ENCODE data around the gene KCNE1. TPM values are rescaled to one million over a fixed set of nuclear protein-coding genes. Genes with fewer than 3 reads are reported as not detected.

The KCNE1 gene
- total and polyA plus RNA-seq, 3 experiments from 2014 or later, result 0.11 TPM; not detected in 1

- CTCF ChIA-PET, result no interaction called here
- H3K4me1 Mint-ChIP-seq, result peaks cover 10 to 18% (median 15%) of the 10 kb centered on the region in 3 donors
- peaks cover 0 to 37% (median 6%) of the 10 kb centered on the region in 3 donors for H3K36me3 Mint-ChIP-seq
- POLR2A ChIA-PET, result interaction anchor here (0.7 kb wide), 1 partner anchor 419 kb away, joined by 3 read pairs; no protein-coding TSS in a partner anchor
- H3K27ac Mint-ChIP-seq, result no peak overlapping the region
- Histone ChIP-seq H3K36me3 (ENCODE audit: insufficient read depth, low read length) (no peaks in the 10 kb centered on the region), H3K9me3 (ENCODE audit: low read length) (no peaks in the 10 kb centered on the region), H3K4me1 (ENCODE audit: insufficient read depth, low read length) (no peaks in the 10 kb centered on the region), H3K27me3 (ENCODE audit: insufficient read depth, low read length, poor library complexity, severe bottlenecking) (no peaks in the 10 kb centered on the region), H3K27ac (ENCODE audit: low read depth, low read length) (no peak overlapping the region), H3K4me3 (ENCODE audit: low read length) (no peak overlapping the region)
- H3K9me3 Mint-ChIP-seq, result peaks cover 0 to 6% (median 0%) of the 10 kb centered on the region in 5 donors
- H3K27me3 Mint-ChIP-seq, result no peaks in the 10 kb centered on the region
- H3K4me3 Mint-ChIP-seq, result no peak overlapping the region
- DNase-seq, result no peak
Measured at GRCh38 chr21:34523019-34523555, 11.1 kb upstream of the KCNE1 start.

DNA sequence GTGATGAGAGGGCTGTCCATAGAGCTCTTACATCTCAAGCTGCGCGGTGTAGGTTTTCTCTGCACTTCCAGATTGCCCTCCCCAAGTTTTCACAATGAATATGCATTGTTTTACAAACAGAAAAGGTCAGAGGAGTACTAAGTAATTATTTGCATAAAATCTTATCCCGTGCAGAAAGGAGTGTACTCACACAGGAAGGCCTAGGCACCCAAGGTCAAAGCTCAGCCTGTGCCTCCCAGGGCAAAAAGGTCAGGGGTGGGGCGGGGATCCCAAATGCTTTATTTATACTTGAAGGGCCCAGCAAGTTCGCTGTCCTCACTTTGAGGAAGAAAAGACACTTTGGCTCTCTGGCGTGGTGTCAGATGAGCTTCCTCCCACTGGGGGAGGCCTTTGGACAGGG is 10.3 kb upstream of the KCNE1 start:
- DNase-seq, result no peak
- CTCF ChIA-PET, result no interaction called here
- Histone ChIP-seq H3K27me3 (ENCODE audit: insufficient read depth, low read length, poor library complexity, severe bottlenecking) (no peaks in the 10 kb centered on the region), H3K4me3 (ENCODE audit: low read length) (no peak overlapping the region), H3K36me3 (ENCODE audit: insufficient read depth, low read length) (no peaks in the 10 kb centered on the region), H3K9me3 (ENCODE audit: low read length) (no peaks in the 10 kb centered on the region), H3K4me1 (ENCODE audit: insufficient read depth, low read length) (no peaks in the 10 kb centered on the region), H3K27ac (ENCODE audit: low read depth, low read length) (no peak overlapping the region)
- Mint-ChIP-seq H3K4me3 (no peak overlapping the region), H3K27me3 (no peaks in the 10 kb centered on the region), H3K9me3 (no peaks in the 10 kb centered on the region), H3K27ac (no peak overlapping the region), H3K36me3 (peaks cover 0 to 44% (median 13%) of the 10 kb centered on the region in 3 donors), H3K4me1 (peaks cover 10 to 21% (median 12%) of the 10 kb centered on the region in 3 donors)
- POLR2A ChIA-PET, result no interaction called here

DNA sequence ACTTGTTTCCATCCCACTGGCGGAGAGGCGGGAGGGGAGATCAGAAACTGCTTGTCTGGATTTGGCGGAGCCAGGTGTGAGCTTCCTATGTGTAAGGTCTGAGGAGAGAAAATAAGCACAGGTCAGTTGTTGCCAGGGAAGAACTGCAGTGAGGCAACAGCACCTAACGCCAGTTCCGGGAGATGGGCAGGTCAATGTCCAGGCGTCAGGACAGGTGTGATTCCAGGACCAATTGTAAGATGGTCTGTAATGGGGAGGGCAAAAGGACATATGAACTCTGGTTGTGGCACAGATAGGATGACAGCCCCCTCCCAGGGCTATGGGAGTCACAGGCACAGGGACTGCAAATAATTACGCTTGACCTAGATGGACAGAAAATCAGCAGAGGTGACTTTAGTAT is 9.6 kb upstream of the KCNE1 start:
- H3K27me3 ChIP-seq (ENCODE audit: insufficient read depth, low read length, poor library complexity, severe bottlenecking), result no peaks in the 10 kb centered on the region
- Mint-ChIP-seq H3K4me3 (peak overlapping the region in 1 of 7 donors; percentile 56), H3K4me1 (peaks cover 5 to 14% (median 5%) of the 10 kb centered on the region in 3 donors), H3K27me3 (no peaks in the 10 kb centered on the region), H3K9me3 (no peaks in the 10 kb centered on the region), H3K27ac (no peak overlapping the region), H3K36me3 (peaks cover 0 to 49% (median 13%) of the 10 kb centered on the region in 3 donors)
- no peaks in the 10 kb centered on the region for H3K4me1 ChIP-seq (ENCODE audit: insufficient read depth, low read length)
- no peak overlapping the region for H3K27ac ChIP-seq (ENCODE audit: low read depth, low read length)
- H3K4me3 ChIP-seq (ENCODE audit: low read length), result no peak overlapping the region
- POLR2A ChIA-PET, result no interaction called here
- no peaks in the 10 kb centered on the region for H3K9me3 ChIP-seq (ENCODE audit: low read length)
- DNase-seq, result no peak
- H3K36me3 ChIP-seq (ENCODE audit: insufficient read depth, low read length), result no peaks in the 10 kb centered on the region
- CTCF ChIA-PET, result no interaction called here

GRCh38 chr21:34520764-34521508 is 8.9 kb upstream of the KCNE1 start:
- Mint-ChIP-seq H3K4me1 (peaks cover 0 to 8% (median 0%) of the 10 kb centered on the region in 3 donors), H3K36me3 (peaks cover 0 to 51% (median 13%) of the 10 kb centered on the region in 3 donors), H3K27me3 (no peaks in the 10 kb centered on the region), H3K4me3 (no peak overlapping the region), H3K9me3 (no peaks in the 10 kb centered on the region), H3K27ac (no peak overlapping the region)
- DNase-seq, result no peak
- H3K27me3 ChIP-seq (ENCODE audit: insufficient read depth, low read length, poor library complexity, severe bottlenecking), result no peaks in the 10 kb centered on the region
- ChIA-PET CTCF (no interaction called here), POLR2A (no interaction called here)
- H3K27ac ChIP-seq (ENCODE audit: low read depth, low read length), result no peak overlapping the region
- no peaks in the 10 kb centered on the region for H3K9me3 ChIP-seq (ENCODE audit: low read length)
- H3K36me3 ChIP-seq (ENCODE audit: insufficient read depth, low read length), result no peaks in the 10 kb centered on the region
- H3K4me1 ChIP-seq (ENCODE audit: insufficient read depth, low read length), result no peaks in the 10 kb centered on the region
- H3K4me3 ChIP-seq (ENCODE audit: low read length), result no peak overlapping the region

DNA sequence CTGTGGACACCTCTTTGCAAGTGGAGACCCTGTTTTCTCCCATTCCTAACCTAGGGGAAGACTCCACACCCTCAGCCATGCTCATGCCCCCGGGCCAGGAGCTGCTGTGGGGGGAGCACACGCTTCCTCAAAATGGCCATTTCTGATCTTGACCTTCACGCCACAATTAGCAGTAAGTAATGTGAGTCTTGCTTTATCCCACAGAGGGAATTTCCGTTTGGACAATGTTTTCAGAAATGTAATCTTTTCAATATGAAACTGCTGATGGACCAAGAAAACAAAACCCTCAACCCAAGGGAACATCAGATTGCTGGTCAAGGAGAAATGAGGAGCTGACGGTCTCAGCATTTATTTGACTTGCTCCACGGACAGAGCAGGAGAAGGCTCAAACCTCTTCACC is 8.3 kb upstream of the KCNE1 start:
- Mint-ChIP-seq H3K4me3 (no peak overlapping the region), H3K9me3 (no peaks in the 10 kb centered on the region), H3K4me1 (peaks cover 0 to 4% (median 0%) of the 10 kb centered on the region in 3 donors), H3K27me3 (no peaks in the 10 kb centered on the region), H3K36me3 (peaks cover 0 to 51% (median 13%) of the 10 kb centered on the region in 3 donors), H3K27ac (no peak overlapping the region)
- Histone ChIP-seq H3K9me3 (ENCODE audit: low read length) (no peaks in the 10 kb centered on the region), H3K4me3 (ENCODE audit: low read length) (no peak overlapping the region), H3K4me1 (ENCODE audit: insufficient read depth, low read length) (no peaks in the 10 kb centered on the region), H3K36me3 (ENCODE audit: insufficient read depth, low read length) (no peaks in the 10 kb centered on the region), H3K27ac (ENCODE audit: low read depth, low read length) (no peak overlapping the region), H3K27me3 (ENCODE audit: insufficient read depth, low read length, poor library complexity, severe bottlenecking) (no peaks in the 10 kb centered on the region)
- no peak for DNase-seq
- CTCF ChIA-PET, result no interaction called here
- POLR2A ChIA-PET, result no interaction called here

GRCh38 chr21:34519694-34520093 is 7.7 kb upstream of the KCNE1 start:
- Histone ChIP-seq H3K4me3 (ENCODE audit: low read length) (no peak overlapping the region), H3K27me3 (ENCODE audit: insufficient read depth, low read length, poor library complexity, severe bottlenecking) (no peaks in the 10 kb centered on the region), H3K36me3 (ENCODE audit: insufficient read depth, low read length) (no peaks in the 10 kb centered on the region), H3K27ac (ENCODE audit: low read depth, low read length) (no peak overlapping the region), H3K9me3 (ENCODE audit: low read length) (no peaks in the 10 kb centered on the region), H3K4me1 (ENCODE audit: insufficient read depth, low read length) (no peaks in the 10 kb centered on the region)
- ChIA-PET CTCF (no interaction called here), POLR2A (no interaction called here)
- Mint-ChIP-seq H3K4me3 (no peak overlapping the region), H3K9me3 (no peaks in the 10 kb centered on the region), H3K4me1 (peaks cover 0 to 4% (median 0%) of the 10 kb centered on the region in 3 donors), H3K27me3 (no peaks in the 10 kb centered on the region), H3K36me3 (peaks cover 0 to 51% (median 15%) of the 10 kb centered on the region in 3 donors), H3K27ac (peak overlapping the region in 1 of 8 donors; percentile 14)
- no peak for DNase-seq

GRCh38 chr21:34519016-34519415 is 7.0 kb upstream of the KCNE1 start:
- no peaks in the 10 kb centered on the region for H3K4me1 ChIP-seq (ENCODE audit: insufficient read depth, low read length)
- POLR2A ChIA-PET, result no interaction called here

DNA sequence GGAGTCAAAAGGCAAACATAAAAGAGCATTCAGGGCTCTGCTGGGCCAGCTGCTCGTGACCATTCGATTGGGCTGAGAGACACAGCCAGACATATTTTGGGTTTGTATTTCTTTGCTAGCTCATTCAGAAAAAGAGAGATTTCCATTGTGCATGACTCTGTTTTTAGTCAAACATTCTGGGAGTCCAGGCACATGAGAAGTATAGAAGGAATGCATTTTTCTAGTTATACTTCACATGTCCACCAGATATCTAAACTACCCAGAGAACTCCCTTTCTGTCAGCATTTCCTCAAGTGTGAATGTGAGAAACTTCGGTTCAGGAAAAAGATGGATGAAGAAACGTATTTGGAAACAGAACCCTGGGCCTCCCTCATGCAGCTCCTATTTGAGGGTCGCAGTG is 6.3 kb upstream of the KCNE1 start:
- no peak overlapping the region for H3K27ac ChIP-seq (ENCODE audit: low read depth, low read length)
- ChIA-PET CTCF (no interaction called here), POLR2A (no interaction called here)
- H3K4me3 ChIP-seq (ENCODE audit: low read length), result no peak overlapping the region
- no peaks in the 10 kb centered on the region for H3K27me3 ChIP-seq (ENCODE audit: insufficient read depth, low read length, poor library complexity, severe bottlenecking)
- peaks cover 0 to 51% (median 15%) of the 10 kb centered on the region in 3 donors for H3K36me3 Mint-ChIP-seq
- H3K27ac Mint-ChIP-seq, result no peak overlapping the region
- no peaks in the 10 kb centered on the region for H3K36me3 ChIP-seq (ENCODE audit: insufficient read depth, low read length)
- peaks cover 0 to 4% (median 0%) of the 10 kb centered on the region in 3 donors for H3K4me1 Mint-ChIP-seq
- H3K4me3 Mint-ChIP-seq, result no peak overlapping the region
- H3K9me3 Mint-ChIP-seq, result no peaks in the 10 kb centered on the region
- DNase-seq, result no peak
- no peaks in the 10 kb centered on the region for H3K27me3 Mint-ChIP-seq
- H3K4me1 ChIP-seq (ENCODE audit: insufficient read depth, low read length), result no peaks in the 10 kb centered on the region
- H3K9me3 ChIP-seq (ENCODE audit: low read length), result no peaks in the 10 kb centered on the region

More at GRCh38 chr21:34519016-34519415, 7.0 kb upstream of the KCNE1 start:
- peak overlapping the region in 1 of 8 donors; percentile 47 for H3K27ac Mint-ChIP-seq
- Histone ChIP-seq H3K27ac (ENCODE audit: low read depth, low read length) (no peak overlapping the region), H3K9me3 (ENCODE audit: low read length) (no peaks in the 10 kb centered on the region), H3K27me3 (ENCODE audit: insufficient read depth, low read length, poor library complexity, severe bottlenecking) (no peaks in the 10 kb centered on the region), H3K4me3 (ENCODE audit: low read length) (no peak overlapping the region), H3K36me3 (ENCODE audit: insufficient read depth, low read length) (no peaks in the 10 kb centered on the region)
- H3K9me3 Mint-ChIP-seq, result no peaks in the 10 kb centered on the region
- H3K27me3 Mint-ChIP-seq, result no peaks in the 10 kb centered on the region
- H3K36me3 Mint-ChIP-seq, result peaks cover 0 to 51% (median 15%) of the 10 kb centered on the region in 3 donors
- no peak for DNase-seq
- H3K4me3 Mint-ChIP-seq, result no peak overlapping the region
- H3K4me1 Mint-ChIP-seq, result peaks cover 0 to 4% (median 0%) of the 10 kb centered on the region in 3 donors
- CTCF ChIA-PET, result no interaction called here

Data from CD8-positive, alpha-beta memory T cell (primary cell).